Measurements from ENCODE around the gene PRKX.

Gene PRKX

DNA sequence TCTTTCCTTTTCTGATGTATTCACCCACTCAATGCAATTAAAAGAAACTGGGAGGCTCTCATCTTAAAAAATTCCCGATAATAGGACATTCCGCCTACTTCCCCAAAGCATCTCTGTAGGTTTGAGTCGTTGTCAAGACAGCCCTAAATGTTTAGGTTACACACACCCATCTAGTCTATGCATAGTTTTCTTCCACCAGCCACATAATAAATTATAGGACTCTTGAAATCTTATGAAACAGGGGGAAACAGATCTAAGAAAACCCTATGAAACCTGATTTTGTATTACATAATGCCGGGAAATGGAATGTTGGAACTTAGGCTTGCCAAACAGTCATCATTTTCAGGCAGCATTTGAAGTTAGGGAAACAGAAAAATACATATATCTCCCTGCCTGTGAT lies 150.0 kb downstream of the PRKX start:
- no peak for TF ChIP-seq CTCF (IDR thresholded peaks at IDR 0.05)

Measured in LNCAP (cell line).